HepG2 (cell line): ENCODE data around the gene FHIT.

Experiments
- CTCF ChIP-seq: sonication (generic); formaldehyde crosslinking; IDR thresholded peaks from 2 replicates; pipeline ENCODE4 v1.5.0; 2020; ENCODE audit warnings: mild to moderate bottlenecking, missing genetic modification reagents, moderate library complexity
- DNMT1 ChIP-seq: sonication (generic); formaldehyde crosslinking; IDR thresholded peaks from 2 replicates; pipeline ENCODE4 v1.5.1; 2020; ENCODE audit warnings: mild to moderate bottlenecking, missing genetic modification reagents
- ESRRA ChIP-seq: sonication (generic); formaldehyde crosslinking; IDR thresholded peaks from 2 replicates; pipeline ENCODE4 v1.5.1; 2020; ENCODE audit warnings: mild to moderate bottlenecking, low read depth, missing genetic modification reagents
- FOXM1 ChIP-seq: sonication (generic); formaldehyde crosslinking; IDR thresholded peaks from 2 replicates; pipeline ENCODE4 v1.5.0; 2020; ENCODE audit warnings: missing genetic modification reagents
- GABPB1 ChIP-seq: IDR thresholded peaks from 2 replicates; pipeline ENCODE4 v1.6.1; 2016; ENCODE audit warnings: mild to moderate bottlenecking, missing genetic modification reagents, moderate library complexity, missing compliant biosample characterization
- PBX2 ChIP-seq: IDR thresholded peaks from 2 replicates; pipeline ENCODE4 v1.6.1; 2016; ENCODE audit warnings: control low read depth
- POLR2A ChIP-seq, 2 experiments: IDR thresholded peaks; 2 replicates each; pipeline ENCODE4 v1.6.1; 2011; ENCODE audit warnings: low read depth in 2 of 2, low read length in 2 of 2, mild to moderate bottlenecking in 1 of 2, moderate library complexity in 1 of 2; ENCODE audit not compliant: insufficient read depth in 1 of 2
- SALL2 ChIP-seq: sonication (generic); formaldehyde crosslinking; IDR thresholded peaks from 2 replicates; pipeline ENCODE4 v1.8.1; 2023; ENCODE audit warnings: mild to moderate bottlenecking, missing genetic modification reagents, inconsistent platforms
- TF ChIP-seq, protein P1 (sequence below): sonication (generic); formaldehyde crosslinking; IDR thresholded peaks from 2 replicates; pipeline ENCODE4 v1.8.0; 2022; ENCODE audit warnings: low read depth, missing genetic modification reagents
- TF ChIP-seq, protein P2 (sequence below): IDR thresholded peaks from 2 replicates; pipeline ENCODE4 v1.6.1; 2012; ENCODE audit warnings: inconsistent platforms

GRCh38 chr3:60046210-60046609, 1205.0 kb downstream of the FHIT start:
- TF ChIP-seq POLR2A (IDR thresholded peaks at IDR 0.05; ENCODE audit: insufficient read depth in 1 of 2, low read depth in 2 of 2, low read length in 2 of 2) (no peak), CTCF (CRISPR knock-in tag) (no peak), GABPB1 (CRISPR knock-in tag) (no peak), SALL2 (CRISPR knock-in tag) (no peak), ESRRA (CRISPR knock-in tag) (no peak), FOXM1 (CRISPR knock-in tag) (no peak), DNMT1 (CRISPR knock-in tag) (no peak), PBX2 (CRISPR knock-in tag) (no peak)
- TF ChIP-seq, protein P1, sequence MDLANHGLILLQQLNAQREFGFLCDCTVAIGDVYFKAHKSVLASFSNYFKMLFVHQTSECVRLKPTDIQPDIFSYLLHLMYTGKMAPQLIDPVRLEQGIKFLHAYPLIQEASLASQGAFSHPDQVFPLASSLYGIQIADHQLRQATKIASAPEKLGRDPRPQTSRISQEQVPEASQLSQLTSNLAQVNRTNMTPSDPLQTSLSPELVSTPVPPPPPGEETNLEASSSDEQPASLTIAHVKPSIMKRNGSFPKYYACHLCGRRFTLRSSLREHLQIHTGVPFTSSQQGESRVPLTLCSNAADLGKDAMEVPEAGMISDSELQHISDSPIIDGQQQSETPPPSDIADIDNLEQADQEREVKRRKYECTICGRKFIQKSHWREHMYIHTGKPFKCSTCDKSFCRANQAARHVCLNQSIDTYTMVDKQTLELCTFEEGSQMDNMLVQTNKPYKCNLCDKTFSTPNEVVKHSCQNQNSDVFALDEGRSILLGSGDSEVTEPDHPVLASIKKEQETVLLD (CRISPR knock-in tag), result no peak
- TF ChIP-seq, protein P2, sequence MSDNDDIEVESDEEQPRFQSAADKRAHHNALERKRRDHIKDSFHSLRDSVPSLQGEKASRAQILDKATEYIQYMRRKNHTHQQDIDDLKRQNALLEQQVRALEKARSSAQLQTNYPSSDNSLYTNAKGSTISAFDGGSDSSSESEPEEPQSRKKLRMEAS, result no peak
